CD1c-positive myeloid dendritic cell (primary cell): Measurements from ENCODE around the gene OTOG.
"Not testable (repeated sequence)": the region's sequence is repeated elsewhere in the genome, so short reads cannot be mapped to it uniquely, and the experiment has no call there.

Experiments
- DNase-seq: peaks from one replicate; pipeline ENCODE4 v3.0.0-alpha.2; 2016; ENCODE audit errors: extremely low spot score

The OTOG gene

DNA sequence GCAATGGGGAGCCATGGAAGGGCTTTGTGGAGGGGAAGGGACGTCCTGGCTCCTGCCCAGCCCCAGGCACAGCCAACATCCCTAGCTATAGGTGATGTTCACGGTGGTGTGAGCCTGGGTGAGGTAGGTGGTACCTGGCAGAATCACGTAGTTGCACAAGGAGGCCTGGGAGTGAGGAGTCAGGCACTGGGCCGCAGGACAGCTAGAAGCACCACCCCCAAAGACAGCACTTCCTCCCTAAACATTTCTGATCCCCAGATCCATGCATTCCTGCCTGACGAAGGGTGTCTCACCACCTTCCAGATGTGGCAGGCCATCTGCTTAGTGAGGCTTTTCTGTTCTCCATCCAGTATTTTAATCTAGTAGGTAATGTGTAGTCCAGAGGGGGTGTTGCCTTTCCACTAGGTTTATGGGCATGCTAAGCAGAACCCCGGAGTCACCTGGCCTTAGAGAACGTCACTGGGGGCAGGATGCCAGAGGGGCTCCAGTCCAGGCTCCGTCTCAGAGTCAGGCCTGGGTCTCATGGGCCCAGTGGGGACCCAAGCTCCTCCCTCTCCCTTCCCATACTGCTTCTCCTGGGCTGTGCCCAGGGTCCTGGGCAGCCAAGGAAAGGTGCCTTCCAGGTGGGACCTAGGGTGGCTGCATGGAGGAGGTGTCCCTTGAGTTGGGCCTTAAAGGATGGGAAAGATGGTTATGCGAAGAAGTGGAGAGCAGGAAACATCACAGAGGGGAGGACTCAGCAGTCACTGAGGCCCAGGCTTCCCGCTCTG lies 56.2 kb downstream of the OTOG start:
- DNase-seq, result no peak

DNA sequence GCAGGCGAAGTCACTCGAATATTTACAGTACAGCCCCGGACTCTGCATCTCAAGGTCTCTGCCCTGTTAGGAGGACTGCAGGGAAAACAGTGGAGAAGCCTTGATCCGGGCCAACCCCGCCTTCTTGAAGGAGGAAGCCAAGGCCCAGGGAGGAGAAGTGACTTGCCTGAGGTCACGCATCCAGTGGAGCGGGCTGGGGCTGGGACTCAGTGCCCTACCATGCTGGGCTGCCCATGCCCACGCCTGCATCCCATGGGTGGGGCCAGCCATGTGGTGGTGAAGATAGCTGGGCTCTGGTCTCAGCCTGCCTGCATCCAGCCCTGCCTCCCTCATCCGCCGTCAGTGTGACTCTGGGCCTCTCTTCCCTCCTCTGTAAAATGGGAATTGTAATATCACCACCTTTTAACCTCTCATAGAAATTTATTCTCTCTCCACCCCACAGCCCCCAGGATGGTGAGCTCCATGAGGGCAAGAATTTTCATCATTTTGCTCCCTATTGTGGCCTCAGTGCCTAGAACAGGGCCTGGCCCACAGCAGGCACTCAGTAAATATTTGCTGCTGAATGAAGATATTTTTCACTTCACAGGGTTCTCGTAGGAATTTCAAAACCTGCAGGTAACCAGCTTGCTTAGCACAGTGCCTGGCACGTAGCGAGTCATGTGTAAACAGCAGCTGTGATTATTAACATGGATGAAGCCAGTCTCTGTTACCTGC lies 57.3 kb downstream of the OTOG start:
- no peak for DNase-seq

DNA sequence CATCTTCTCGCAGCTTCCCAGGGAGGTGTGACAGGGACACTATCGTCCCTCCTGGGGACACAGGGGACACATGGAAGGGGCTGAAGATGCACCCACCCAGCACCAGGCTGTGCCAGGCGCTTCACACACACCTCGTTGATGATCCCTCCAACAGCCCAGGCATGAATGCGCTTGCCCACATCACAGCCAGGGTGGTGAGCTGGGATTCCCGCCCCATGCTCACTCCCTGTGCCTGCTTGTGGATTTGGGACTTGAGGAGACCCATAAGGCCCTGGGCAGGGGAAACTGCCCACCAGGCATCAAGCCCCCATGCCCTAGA lies 57.8 kb downstream of the OTOG start:
- DNase-seq, result no peak

DNA sequence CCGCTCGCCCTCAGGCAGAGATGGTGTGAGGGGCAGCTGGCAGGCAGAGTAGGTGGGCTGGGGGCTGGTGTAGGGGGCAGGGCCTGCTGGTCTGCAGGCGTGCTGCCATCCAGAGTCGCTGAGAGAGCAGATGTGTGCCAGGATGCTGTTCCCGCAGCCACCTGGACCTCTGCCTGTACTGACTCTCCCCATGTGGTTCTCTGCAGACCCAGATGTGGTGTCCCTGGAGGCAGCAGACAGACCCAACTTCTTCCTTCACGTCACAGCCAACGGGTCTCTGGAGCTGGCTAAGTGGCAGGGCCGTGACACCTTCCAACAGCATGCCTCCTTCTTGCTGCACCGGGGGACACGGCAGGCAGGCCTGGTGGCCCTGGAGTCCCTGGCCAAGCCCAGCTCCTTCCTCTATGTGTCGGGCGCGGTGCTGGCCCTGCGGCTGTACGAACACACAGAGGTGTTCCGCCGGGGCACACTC lies 58.6 kb downstream of the OTOG start:
- DNase-seq, result no peak

DNA sequence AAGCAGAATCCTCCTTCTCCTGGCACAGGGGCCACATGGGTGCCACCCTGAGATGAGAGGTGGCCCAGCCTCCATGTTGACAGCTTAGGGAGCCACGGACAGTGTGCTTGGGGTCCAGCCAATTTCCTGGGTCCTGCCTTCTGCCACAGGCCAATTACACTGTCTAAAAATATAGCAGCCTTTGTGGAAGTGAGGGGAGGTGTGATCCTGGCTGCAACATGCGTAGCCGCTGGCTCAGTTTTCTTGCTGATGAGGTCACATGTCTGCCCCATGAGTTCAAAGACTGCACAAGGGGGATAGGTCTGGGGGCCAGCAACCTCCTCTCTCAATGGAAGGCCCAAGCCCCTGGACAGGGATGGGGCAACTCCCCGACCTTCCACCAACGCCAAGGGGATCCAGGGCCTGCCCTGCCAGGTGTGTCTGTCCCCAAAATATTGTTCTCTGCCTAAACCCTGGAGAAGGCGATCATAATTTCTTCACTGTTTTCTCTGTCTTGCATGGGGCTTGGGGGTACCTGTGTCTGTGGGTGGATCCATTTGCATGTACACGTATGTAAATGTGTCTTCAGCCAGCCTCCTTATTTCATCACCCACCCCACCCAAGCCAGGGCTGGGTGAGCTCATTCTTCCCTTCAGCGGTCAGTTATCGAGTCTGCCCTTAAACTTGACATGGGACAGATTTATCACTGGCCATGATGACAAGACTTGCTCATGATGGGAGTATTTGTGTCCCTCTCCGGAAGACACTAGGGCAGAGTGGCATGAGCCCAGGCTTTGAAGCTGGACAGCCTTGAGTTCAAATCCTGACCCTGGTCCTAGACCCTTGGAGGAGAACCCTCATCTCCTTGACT lies 59.4 kb downstream of the OTOG start:
- DNase-seq, result no peak

DNA sequence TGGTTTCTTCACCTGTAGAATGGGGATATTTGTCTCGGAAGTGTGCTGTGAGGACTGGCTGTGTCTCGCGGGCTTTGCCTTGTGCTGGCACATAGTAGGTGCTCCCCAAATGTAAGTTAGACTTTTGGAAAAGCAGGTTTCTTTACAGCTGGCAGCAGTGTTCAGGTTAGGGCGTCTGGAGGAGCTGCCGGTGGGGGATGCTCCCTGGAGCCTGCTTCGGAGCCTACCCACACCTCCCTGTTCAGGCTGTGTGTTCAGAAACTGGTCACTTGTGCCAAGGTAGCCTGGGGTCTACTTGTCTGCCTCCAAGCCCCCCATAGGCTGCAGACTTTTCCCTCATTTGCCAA lies 60.0 kb downstream of the OTOG start:
- no peak for DNase-seq

DNA sequence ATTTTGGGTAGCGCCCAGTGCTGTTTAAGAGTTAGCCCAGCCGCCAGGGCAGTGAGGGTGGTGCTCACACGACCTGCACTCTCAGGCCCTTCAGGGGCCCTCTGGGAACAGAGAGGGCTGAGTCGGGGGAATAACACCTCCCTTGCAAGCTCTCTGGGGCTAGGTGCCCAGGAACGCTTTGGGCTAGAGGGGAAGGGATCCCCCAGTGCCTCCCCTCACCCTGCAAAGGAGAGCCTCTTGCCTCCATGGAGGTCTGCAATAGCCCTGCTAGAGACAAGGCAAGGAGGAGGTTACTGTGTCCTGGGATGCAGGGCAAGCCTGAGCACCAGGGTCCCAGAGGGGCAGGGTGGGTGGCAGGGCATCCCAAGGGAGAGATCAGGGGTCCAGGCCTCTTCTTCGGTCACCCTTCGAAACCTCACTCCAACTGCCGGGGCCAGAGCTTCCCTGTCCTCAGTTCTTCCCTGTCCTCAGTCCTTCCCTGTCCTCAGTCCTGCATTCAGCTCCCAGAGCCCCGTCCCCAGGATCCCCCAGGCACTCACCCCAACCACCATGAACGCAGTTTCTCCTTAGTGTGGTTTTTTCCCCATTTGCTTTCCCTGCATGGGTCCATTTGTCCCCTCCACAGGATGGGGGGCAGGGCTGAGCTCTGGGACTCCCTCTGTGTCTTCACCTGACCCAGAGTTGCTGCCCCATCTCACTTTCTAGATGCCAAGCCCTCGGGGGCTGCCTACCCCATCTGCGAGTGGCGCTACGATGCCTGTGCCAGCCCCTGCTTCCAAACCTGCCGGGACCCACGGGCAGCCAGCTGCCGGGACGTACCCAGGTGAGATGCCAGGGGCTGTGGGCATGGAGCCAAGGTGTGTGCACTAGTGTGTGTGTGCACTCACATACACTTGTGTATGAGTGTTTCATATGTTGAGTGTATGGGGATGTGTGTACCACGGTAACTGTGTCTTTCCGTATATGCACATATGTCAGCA lies 60.8 kb downstream of the OTOG start:
- DNase-seq, result no peak

DNA sequence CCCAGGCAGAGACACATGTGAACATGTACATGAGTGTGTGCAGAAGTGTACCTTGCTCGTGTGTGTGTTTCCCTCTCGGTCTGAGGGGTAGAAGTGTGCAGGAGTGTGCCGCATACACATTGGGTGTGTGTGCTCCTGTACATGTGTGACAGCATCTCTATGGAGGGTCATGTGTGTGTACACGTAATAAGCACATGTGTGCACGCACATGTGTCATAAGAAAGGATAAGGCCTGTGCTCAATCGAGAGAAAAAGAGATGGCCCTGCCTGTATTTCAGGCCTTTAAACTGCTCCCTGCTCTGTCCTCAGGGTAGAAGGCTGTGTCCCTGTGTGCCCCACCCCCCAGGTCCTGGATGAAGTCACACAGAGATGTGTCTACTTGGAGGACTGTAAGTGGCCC lies 61.8 kb downstream of the OTOG start:
- DNase-seq, result no peak

DNA sequence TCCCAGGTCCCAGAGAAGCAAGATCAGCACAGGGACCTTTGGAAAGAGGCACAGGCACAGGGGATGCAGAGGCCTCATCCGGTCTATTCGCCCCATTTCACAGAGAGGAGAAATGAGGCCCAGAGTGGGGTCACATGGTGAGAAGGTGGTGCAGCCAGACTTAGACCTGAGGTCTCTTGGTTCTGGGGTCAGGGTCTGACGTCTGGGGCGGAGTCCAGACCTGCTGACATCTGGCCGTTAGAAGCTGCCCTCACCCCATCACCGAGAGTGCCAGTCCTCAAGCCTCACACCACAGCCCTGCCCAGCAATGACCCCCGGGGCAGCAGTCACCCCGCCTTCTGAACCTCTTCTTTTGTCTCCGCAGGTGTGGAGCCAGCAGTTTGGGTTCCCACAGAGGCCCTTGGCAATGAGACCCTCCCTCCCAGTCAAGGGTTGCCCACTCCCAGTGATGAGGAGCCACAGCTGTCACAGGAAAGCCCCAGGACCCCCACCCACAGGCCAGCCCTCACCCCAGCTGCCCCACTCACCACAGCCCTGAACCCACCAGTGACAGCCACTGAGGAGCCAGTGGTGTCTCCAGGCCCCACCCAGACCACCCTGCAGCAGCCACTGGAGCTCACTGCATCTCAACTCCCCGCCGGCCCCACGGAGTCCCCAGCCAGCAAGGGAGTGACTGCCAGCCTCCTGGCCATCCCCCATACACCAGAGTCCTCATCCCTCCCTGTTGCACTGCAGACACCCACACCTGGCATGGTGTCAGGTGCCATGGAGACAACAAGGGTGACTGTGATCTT lies 62.4 kb downstream of the OTOG start:
- no peak for DNase-seq

DNA sequence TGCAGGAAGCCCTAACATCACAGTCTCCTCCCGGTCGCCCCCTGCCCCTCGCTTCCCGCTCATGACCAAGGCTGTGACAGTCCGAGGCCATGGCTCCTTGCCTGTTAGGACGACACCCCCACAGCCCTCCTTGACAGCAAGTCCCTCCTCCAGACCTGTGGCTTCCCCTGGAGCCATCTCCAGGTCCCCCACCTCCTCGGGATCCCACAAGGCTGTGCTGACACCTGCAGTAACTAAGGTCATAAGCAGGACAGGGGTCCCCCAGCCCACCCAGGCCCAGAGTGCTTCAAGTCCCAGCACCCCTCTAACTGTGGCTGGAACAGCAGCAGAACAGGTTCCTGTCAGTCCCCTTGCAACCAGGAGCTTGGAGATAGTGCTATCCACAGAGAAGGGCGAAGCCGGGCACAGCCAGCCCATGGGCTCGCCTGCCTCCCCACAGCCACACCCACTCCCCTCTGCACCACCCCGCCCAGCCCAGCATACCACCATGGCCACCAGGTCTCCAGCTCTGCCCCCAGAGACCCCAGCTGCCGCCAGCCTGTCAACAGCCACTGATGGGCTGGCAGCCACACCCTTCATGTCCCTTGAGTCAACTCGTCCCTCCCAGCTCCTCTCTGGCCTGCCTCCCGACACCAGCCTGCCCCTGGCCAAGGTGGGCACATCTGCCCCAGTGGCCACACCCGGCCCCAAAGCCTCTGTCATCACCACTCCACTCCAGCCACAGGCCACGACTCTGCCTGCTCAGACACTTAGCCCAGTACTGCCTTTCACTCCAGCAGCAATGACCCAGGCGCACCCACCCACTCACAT lies 63.2 kb downstream of the OTOG start:
- no peak for DNase-seq

DNA sequence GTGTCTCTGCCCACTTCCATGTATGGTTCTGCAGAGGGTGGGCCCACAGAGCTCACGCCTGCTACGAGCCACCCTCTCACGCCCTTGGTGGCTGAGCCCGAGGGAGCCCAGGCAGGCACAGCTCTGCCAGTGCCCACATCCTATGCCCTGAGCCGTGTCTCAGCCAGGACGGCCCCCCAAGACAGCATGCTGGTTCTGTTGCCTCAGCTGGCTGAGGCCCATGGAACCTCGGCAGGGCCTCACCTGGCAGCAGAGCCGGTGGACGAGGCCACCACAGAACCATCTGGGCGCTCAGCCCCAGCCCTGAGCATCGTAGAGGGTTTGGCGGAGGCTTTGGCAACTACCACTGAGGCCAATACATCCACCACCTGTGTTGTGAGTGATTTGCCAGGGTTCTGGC lies 64.0 kb downstream of the OTOG start:
- no peak for DNase-seq

DNA sequence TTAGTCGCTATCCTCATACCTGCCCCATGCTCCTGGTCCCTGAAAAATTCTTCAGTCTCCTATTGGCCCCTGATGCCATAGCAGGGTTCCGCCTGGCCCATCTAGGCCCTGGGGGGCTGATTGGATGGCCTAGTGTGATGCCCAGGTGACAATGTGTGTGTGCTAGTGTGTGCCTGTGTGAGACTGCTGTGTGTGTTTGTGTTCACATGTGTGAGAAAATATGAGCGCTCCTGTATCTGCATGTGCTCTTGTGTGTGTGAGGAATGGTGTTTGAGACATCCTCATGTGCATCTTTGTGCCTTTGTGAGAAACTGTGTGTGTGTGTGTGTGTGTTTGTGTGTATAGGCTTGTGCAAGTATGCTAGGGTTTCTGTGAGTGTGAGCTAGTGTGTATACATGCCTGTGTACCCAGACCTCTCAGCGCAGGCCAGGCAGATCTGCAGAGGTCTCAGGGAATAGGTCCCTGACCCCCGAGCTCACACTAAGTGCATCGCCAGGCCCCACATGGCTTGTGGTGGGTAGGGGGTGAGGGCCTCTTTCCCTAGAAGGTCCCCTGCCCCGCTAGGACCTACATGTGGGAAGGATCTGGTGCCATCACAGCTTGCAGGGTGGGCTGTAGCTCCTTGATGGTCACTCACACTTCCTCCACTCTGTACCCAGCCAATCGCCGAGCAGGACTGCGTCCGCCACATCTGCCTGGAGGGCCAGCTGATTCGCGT lies 64.6 kb downstream of the OTOG start:
- no peak for DNase-seq

DNA sequence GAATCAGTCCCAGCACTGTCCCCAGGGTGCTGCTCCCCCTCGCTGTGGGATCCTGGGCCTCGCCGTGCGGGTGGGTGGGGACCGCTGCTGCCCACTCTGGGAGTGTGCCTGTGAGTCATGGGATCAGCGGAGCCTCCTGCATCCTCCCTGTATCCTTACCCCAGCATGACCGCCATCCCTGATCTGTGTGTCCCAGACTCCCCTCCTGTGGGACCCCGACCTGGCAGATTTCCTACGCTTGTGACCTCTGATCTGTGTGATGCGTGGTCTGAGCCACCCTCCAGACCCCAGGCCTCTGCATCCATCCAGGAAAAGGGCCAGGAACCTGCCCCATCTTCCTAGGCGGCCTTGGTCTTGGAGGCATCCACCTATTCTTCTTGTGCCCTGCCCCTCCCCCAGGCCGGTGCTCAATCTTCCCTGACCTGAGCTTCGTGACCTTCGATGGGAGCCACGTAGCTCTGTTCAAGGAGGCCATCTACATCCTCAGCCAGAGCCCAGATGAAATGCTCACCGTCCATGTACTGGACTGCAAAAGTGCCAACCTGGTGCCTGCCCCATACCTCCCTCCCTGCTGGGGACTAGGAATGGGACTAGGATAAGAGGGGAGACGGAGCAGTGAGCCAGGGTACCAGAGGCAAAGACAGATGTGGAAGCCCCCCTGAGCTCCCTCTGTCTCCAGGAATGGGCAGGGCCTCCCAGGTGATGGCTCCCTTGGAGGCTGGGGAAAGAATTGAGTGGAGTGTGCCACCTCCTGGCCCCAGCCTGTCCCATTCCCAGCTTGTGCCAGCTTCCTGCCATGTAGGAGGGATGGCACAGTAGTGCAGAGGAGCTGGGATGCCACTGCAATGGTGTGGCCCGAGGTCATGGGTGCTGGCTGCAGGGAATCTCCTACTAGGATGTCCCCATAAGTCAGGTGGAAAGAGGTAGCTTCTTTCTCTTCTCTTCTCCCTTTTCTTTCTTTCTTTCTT lies 65.4 kb downstream of the OTOG start:
- no peak for DNase-seq

DNA sequence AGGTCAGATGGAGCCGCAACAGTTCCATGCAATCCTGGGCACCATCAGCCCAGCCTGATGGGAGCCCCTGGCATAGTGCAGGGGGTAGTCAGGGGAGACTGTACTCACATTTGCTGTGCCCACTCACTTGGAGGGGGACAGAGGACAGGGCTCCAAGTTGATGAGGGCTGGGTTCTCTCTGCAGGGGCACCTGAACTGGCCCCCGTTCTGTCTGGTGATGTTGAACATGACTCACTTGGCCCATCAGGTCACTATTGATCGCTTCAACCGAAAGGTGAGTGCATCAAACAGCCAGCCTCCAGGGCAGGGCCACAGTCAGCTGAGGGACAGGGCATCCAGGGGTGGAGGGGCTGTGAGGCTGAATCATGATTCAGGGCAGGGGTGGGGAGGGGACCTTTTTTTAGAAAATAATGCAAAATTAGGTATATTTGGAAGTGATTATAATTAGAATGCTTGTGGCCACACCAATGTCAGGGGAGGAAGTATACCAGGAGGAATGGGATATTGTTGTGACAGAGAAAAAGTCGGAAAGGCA lies 66.4 kb downstream of the OTOG start:
- DNase-seq, result no peak

DNA sequence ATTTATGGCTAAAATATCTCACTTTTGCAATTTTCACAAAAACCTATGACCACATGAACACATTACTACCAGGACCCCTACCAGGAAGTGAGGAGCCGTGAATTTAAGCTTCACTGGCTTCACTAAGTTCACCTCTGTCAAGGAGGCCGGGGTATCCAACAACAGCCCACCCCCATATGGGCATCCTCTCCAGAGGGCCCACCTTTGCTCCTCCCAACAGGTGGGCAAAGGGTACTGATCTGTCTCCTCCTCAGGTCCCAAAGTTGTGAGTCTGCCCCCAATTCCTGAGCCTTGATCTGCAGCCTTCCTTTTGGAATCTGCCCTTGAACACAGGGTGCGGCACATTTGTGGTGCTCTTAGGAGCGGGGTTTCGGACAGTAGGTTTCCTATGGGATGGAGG lies 66.9 kb downstream of the OTOG start:
- no peak for DNase-seq

DNA sequence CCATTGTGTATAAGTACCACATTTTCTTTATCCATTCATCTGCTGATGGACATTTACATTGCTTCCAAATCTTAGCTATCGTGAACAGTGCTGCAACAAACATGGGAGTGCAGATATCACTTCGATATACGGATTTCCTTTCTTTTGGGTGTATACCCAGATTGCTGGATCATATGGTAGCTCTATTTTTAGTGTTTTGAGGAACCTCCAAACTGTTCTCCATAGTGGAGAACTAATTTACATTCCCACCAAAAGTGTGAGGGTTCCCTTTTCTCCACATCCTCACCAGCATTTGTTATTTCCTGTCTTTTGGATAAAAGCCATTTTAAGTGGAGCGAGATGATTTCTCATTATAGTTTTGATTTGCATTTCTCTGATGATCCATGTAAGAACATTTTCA lies 75.7 kb downstream of the OTOG start:
- DNase-seq, result not testable (repeated sequence)

DNA sequence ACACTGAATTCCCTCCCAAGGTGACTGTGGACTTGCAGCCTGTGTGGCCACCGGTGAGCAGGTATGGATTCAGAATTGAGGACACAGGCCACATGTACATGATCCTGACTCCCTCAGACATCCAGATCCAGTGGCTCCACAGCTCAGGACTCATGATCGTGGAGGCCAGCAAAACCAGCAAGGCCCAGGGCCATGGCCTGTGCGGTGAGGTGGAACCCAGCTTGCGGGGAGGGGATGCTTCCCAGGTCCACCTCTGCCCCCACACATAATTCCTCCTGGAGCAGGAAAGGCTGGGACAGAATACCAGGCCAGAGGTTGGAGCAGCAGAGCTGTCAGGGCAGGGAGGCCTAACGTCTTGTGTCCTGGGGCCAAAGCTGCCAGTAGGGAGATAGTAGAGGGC lies 82.1 kb downstream of the OTOG start:
- no peak for DNase-seq

DNA sequence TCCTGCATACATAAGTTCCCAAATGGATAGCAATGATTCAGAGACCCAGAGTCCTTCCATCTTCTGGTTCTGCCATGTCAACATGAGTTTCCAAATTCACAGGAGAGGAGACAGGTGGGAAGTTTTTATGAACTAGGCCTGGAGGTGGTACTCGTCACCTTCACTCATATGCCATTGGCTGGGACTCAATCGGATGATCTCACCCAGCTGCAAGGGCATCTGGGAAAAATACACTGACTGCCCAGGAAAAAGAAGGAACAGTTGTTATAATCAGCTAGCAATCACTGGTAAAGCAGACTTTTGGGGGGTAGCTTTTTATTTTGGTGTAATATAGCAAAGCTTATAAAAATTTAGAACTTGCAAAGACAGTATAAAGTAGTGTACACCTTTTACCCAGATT lies 83.9 kb downstream of the OTOG start:
- no peak for DNase-seq
